Urothelium cell line (cell line): Measurements from ENCODE around the gene DBNL.
"Not testable (repeated sequence)": the region's sequence is repeated elsewhere in the genome, so short reads cannot be mapped to it uniquely, and the experiment has no call there.

Experiments
- DNase-seq: peaks from one replicate; pipeline ENCODE4 v3.0.0; 2011; ENCODE audit warnings: low spot score, mixed read lengths
- FAIRE-seq: peaks from 2 replicates; lab custom pipeline; 2011; peaks lifted over from hg19 to GRCh38; lab: Jason Lieb, UNC

Gene DBNL

GRCh38 chr7:44044315-44045225, at the start of gene DBNL:
Gene DBNL, plus strand, starts transcription at chr7:44044702. Its CDS starts 36 bp downstream, at chr7:44044738.
- FAIRE-seq = no peak

GRCh38 chr7:43997532-43997931, 47.0 kb upstream of the DBNL start, which contains the start of gene SPDYE1:
Gene SPDYE1, plus strand, starts transcription at chr7:43997897. Its CDS starts 2,053 bp downstream, at chr7:43999950.
- FAIRE-seq, DNase-seq: not testable (repeated sequence)

More at GRCh38 chr7:44044315-44045225, at the start of gene DBNL:
- peak; percentile 97 for DNase-seq

- FAIRE-seq, DNase-seq: not testable (repeated sequence)
Observed at GRCh38 chr7:44012081-44012480, 32.4 kb upstream of the DBNL start.

- not testable (repeated sequence) for FAIRE-seq, DNase-seq
Observed at GRCh38 chr7:44015090-44015489, 29.4 kb upstream of the DBNL start.

- FAIRE-seq = not testable (repeated sequence)
- DNase-seq = peak; percentile 99
Observed at GRCh38 chr7:44018857-44019807, 25.4 kb upstream of the DBNL start.

GRCh38 chr7:44019825-44020224, 24.7 kb upstream of the DBNL start:
- not testable (repeated sequence) for DNase-seq, FAIRE-seq

GRCh38 chr7:44022069-44022468, 22.4 kb upstream of the DBNL start:
- not testable (repeated sequence) for FAIRE-seq, DNase-seq

GRCh38 chr7:44022796-44023467, 21.6 kb upstream of the DBNL start:
- not testable (repeated sequence) for FAIRE-seq, DNase-seq

- not testable (repeated sequence) for FAIRE-seq, DNase-seq
Observed at GRCh38 chr7:44029433-44029832, 15.1 kb upstream of the DBNL start.

GRCh38 chr7:44030029-44030428, 14.5 kb upstream of the DBNL start:
- FAIRE-seq, DNase-seq: not testable (repeated sequence)

GRCh38 chr7:44031319-44031718, 13.2 kb upstream of the DBNL start:
- FAIRE-seq = not testable (repeated sequence)

GRCh38 chr7:44032031-44032430, 12.5 kb upstream of the DBNL start:
- FAIRE-seq, DNase-seq: not testable (repeated sequence)

More at GRCh38 chr7:44031319-44031718, 13.2 kb upstream of the DBNL start:
- not testable (repeated sequence) for DNase-seq

- not testable (repeated sequence) for DNase-seq, FAIRE-seq
Observed at GRCh38 chr7:44033971-44034844, 10.3 kb upstream of the DBNL start.

GRCh38 chr7:44036364-44036763, 8.1 kb upstream of the DBNL start:
- not testable (repeated sequence) for FAIRE-seq, DNase-seq

GRCh38 chr7:44037951-44038350, 6.6 kb upstream of the DBNL start:
- DNase-seq, FAIRE-seq: not testable (repeated sequence)

- FAIRE-seq, DNase-seq: not testable (repeated sequence)
Observed at GRCh38 chr7:44038553-44038952, 5.9 kb upstream of the DBNL start.

- FAIRE-seq, DNase-seq: not testable (repeated sequence)
Observed at GRCh38 chr7:44038961-44039558, 5.4 kb upstream of the DBNL start.

GRCh38 chr7:44039800-44040492, 4.6 kb upstream of the DBNL start:
- FAIRE-seq, DNase-seq: not testable (repeated sequence)
